IPS-20b (cell line): ENCODE measurements around the gene SMAD3.

Experiments
- H3K27ac ChIP-seq: one replicate; pipeline ENCODE4 v1.5.1; 2013; ENCODE audit warnings: low read length
- H3K27me3 ChIP-seq: 2 replicates; pipeline ENCODE4 v1.6.1; 2013; ENCODE audit warnings: mild to moderate bottlenecking, low read length, inconsistent platforms; ENCODE audit not compliant: insufficient read depth
- H3K36me3 ChIP-seq: 2 replicates; pipeline ENCODE4 v1.6.1; 2013; ENCODE audit warnings: low read depth, mild to moderate bottlenecking, inconsistent platforms, low read length, moderate library complexity; ENCODE audit not compliant: insufficient read depth
- H3K4me1 ChIP-seq: 2 replicates; pipeline ENCODE4 v1.6.1; 2013; ENCODE audit warnings: mild to moderate bottlenecking, control low read depth, inconsistent platforms, low read length, moderate library complexity; ENCODE audit not compliant: insufficient read depth
- H3K4me3 ChIP-seq: 2 replicates; pipeline ENCODE4 v1.5.1; 2013; ENCODE audit warnings: mild to moderate bottlenecking, low read length, inconsistent platforms
- H3K9ac ChIP-seq: 2 replicates; pipeline ENCODE4 v1.6.1; 2013; ENCODE audit warnings: low read depth, mild to moderate bottlenecking, inconsistent platforms, low read length, moderate library complexity
- H3K9me3 ChIP-seq: 2 replicates; pipeline ENCODE4 v1.6.1; 2013; ENCODE audit warnings: mild to moderate bottlenecking, low read depth, low read length, inconsistent platforms; ENCODE audit not compliant: insufficient read depth

Gene SMAD3

DNA sequence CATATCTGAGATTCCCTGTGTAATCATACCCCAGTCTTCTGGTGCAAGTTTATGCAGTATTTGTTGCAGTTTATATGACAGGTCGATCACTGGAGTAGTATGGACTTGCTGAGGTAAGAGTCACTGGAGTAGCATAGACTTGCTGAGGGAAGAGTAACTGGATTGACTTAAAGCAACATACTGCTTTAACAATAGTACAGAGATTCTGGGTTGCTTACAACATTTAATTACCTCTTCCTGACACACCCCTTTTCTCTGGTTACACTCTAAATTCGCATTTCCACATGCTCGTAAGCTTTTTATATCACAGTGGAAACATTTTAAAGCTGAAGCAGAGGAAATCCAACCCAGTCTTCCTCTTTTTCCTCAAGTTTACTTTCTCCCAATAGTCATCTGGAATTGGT, 177.3 kb downstream of the SMAD3 start:
- H3K9ac ChIP-seq, result no peak overlapping the region
- H3K4me3 ChIP-seq, result no peak overlapping the region
- H3K27ac ChIP-seq, result no peak overlapping the region
- H3K27me3 ChIP-seq, result no peaks in the 10 kb centered on the region
- peaks cover 12% of the 10 kb centered on the region for H3K4me1 ChIP-seq
- no peaks in the 10 kb centered on the region for H3K36me3 ChIP-seq
- H3K9me3 ChIP-seq, result no peaks in the 10 kb centered on the region
